Measurements from ENCODE around the gene MRPL49. TPM values are rescaled to one million over a fixed set of nuclear protein-coding genes. Genes with fewer than 3 reads are reported as not detected.

The MRPL49 gene
- total and polyA plus RNA-seq, 3 donors from 2014 or later, result 53.9 to 87.7 (median 82.8) TPM

GRCh38 chr11:65125197-65126056 lies 3.3 kb downstream of the MRPL49 start:
- intact Hi-C loops (cut with DNase I; ENCODE audit: low total_unique reads), result no loop called here
- WGBS, 2 donors, result 90 to 92% methylated on average over 12 of the region's 12 CpGs
- H3K4me3 ChIP-seq, result no peak overlapping the region
- no peaks in the 10 kb centered on the region for H3K36me3 ChIP-seq (ENCODE audit: low read depth, missing control alignments)
- peaks cover 12% of the 10 kb centered on the region for H3K4me1 ChIP-seq
- no peak for DNase-seq
- H3K9me3 ChIP-seq, result no peaks in the 10 kb centered on the region
- no peak for TF ChIP-seq POLR2A (IDR thresholded peaks at IDR 0.05)
- TF ChIP-seq CTCF (IDR thresholded peaks at IDR 0.05), result no peak
- no peak overlapping the region for H3K27ac ChIP-seq
- no peaks in the 10 kb centered on the region for H3K27me3 ChIP-seq

GRCh38 chr11:65126624-65127274 lies 4.6 kb downstream of the MRPL49 start:
- H3K4me1 ChIP-seq, result peaks cover 5% of the 10 kb centered on the region
- H3K4me3 ChIP-seq, result no peak overlapping the region
- no peak for TF ChIP-seq POLR2A (IDR thresholded peaks at IDR 0.05)
- no peak for TF ChIP-seq CTCF (IDR thresholded peaks at IDR 0.05)
- intact Hi-C loops (cut with DNase I; ENCODE audit: low total_unique reads), result no loop called here
- 83 to 85% methylated on average over 2 to 6 of the region's 6 CpGs for WGBS, 2 donors
- no peaks in the 10 kb centered on the region for H3K36me3 ChIP-seq (ENCODE audit: low read depth, missing control alignments)
- no peaks in the 10 kb centered on the region for H3K27me3 ChIP-seq
- DNase-seq, result no peak
- H3K9me3 ChIP-seq, result no peaks in the 10 kb centered on the region
- no peak overlapping the region for H3K27ac ChIP-seq

- no peak for DNase-seq
- intact Hi-C loops (cut with DNase I; ENCODE audit: low total_unique reads), result no loop called here
- no peak for TF ChIP-seq POLR2A (IDR thresholded peaks at IDR 0.05)
- Histone ChIP-seq H3K9me3 (no peaks in the 10 kb centered on the region), H3K36me3 (ENCODE audit: low read depth, missing control alignments) (no peaks in the 10 kb centered on the region), H3K4me3 (no peak overlapping the region), H3K27ac (no peak overlapping the region), H3K4me1 (peaks cover 9% of the 10 kb centered on the region), H3K27me3 (no peaks in the 10 kb centered on the region)
- 79 to 82% methylated on average over 12 of the region's 12 CpGs for WGBS, 2 donors
These were observed 5.5 kb downstream of the MRPL49 start for GRCh38 chr11:65127473-65128181.

- WGBS, 2 donors, result 77 to 87% methylated on average over 14 to 15 of the region's 15 CpGs
- Histone ChIP-seq H3K36me3 (ENCODE audit: low read depth, missing control alignments) (no peaks in the 10 kb centered on the region), H3K4me1 (peaks cover 13% of the 10 kb centered on the region), H3K4me3 (no peak overlapping the region), H3K27ac (no peak overlapping the region), H3K27me3 (no peaks in the 10 kb centered on the region), H3K9me3 (no peaks in the 10 kb centered on the region)
- no peak for TF ChIP-seq POLR2A (IDR thresholded peaks at IDR 0.05)
- no peak for TF ChIP-seq CTCF (IDR thresholded peaks at IDR 0.05)
- intact Hi-C loops (cut with DNase I; ENCODE audit: low total_unique reads), result no loop called here
- no peak for DNase-seq
These were observed 6.3 kb downstream of the MRPL49 start for GRCh38 chr11:65128182-65129145.

Measured in testis (tissue), 3 donors.